Activated naive CD4-positive, alpha-beta T cell treated with anti-CD3 and anti-CD28 coated beads, Interleukin-2, amount 50 U/mL, for 72 hours (primary cell): Measurements from ENCODE around the gene TRIO. TPM values are rescaled to one million over a fixed set of nuclear protein-coding genes. Genes with fewer than 3 reads are reported as not detected.
A peak's percentile ranks its signal among the peaks of the same experiment; 100 is the strongest.
"Not testable (repeated sequence)": the region's sequence is repeated elsewhere in the genome, so short reads cannot be mapped to it uniquely, and the experiment has no call there.

ENCODE experiments used
- ATAC-seq, 2 donors: fragments of 150-1000 bp; cut with Tn5 transposase; 2 replicates each; pipeline ENCODE4 v1.10.0; 2021; ENCODE audit warnings: mild to moderate bottlenecking in 2 of 2, moderate library complexity in 2 of 2
- DNase-seq, 2 donors: peaks; one replicate each; pipeline ENCODE4 v3.0.0; 2021 to 2022; ENCODE audit warnings: low spot score in 2 of 2
- H3K27ac Mint-ChIP-seq, 2 donors: one replicate each; pipeline ENCODE4 v1.8.0; 2022; ENCODE audit warnings: mild to moderate bottlenecking in 2 of 2, mixed read lengths in 2 of 2
- H3K36me3 Mint-ChIP-seq, 2 donors: one replicate each; pipeline ENCODE4 v1.8.0; 2022; ENCODE audit warnings: mixed read lengths in 2 of 2
- H3K9me3 Mint-ChIP-seq, 2 donors: one replicate each; pipeline ENCODE4 v1.8.0; 2022; ENCODE audit warnings: mixed read lengths in 2 of 2
- total RNA-seq, 2 donors: library from RNA; stranded (reverse); gene quantifications; one replicate each; pipeline ENCODE4 v1.2.3, GENCODE V29; 2022

Gene TRIO
- 10 to 100 TPM; 13.3 to 18.2 TPM for total RNA-seq

GRCh38 chr5:14142827-14143545 is at the start of gene TRIO:
Gene TRIO, plus strand, starts transcription at chr5:14143342. Its CDS starts 384 bp downstream, at chr5:14143726.
- Mint-ChIP-seq H3K27ac (no peak within 1 kb of the TSS), H3K36me3 (peaks cover 0 to 4% of the 10 kb centered on the region in 2 donors), H3K9me3 (no peaks in the 10 kb centered on the region)
- ATAC-seq (peak; percentile 77 to 79), DNase-seq (peak; percentile 74 to 87)

- not testable (repeated sequence) for H3K9me3 Mint-ChIP-seq, ATAC-seq, H3K27ac Mint-ChIP-seq, DNase-seq, H3K36me3 Mint-ChIP-seq
These were observed 45.8 kb upstream of the TRIO start for GRCh38 chr5:14097380-14097779.

- H3K27ac Mint-ChIP-seq = no peak overlapping the region
- ATAC-seq (no peak), DNase-seq (no peak)
- peaks cover 0 to 2% of the 10 kb centered on the region in 2 donors for H3K9me3 Mint-ChIP-seq
- no peaks in the 10 kb centered on the region for H3K36me3 Mint-ChIP-seq
These were observed 45.1 kb upstream of the TRIO start for GRCh38 chr5:14097998-14098471.

- ATAC-seq (no peak), DNase-seq (no peak)
- Mint-ChIP-seq H3K27ac (no peak overlapping the region), H3K9me3 (peaks cover 0 to 10% of the 10 kb centered on the region in 2 donors), H3K36me3 (peaks cover 0 to 7% of the 10 kb centered on the region in 2 donors)
These were observed 42.9 kb upstream of the TRIO start for GRCh38 chr5:14100281-14100680.

- H3K9me3 Mint-ChIP-seq = peaks cover 0 to 10% of the 10 kb centered on the region in 2 donors
- H3K27ac Mint-ChIP-seq = no peak overlapping the region
- DNase-seq (no peak), ATAC-seq (no peak)
- peaks cover 0 to 7% of the 10 kb centered on the region in 2 donors for H3K36me3 Mint-ChIP-seq
These were observed 41.2 kb upstream of the TRIO start for GRCh38 chr5:14101922-14102321.

- no peak overlapping the region for H3K27ac Mint-ChIP-seq
These were observed 40.5 kb upstream of the TRIO start for GRCh38 chr5:14102666-14103065.

GRCh38 chr5:14105718-14106410 is 37.3 kb upstream of the TRIO start:
- Mint-ChIP-seq H3K9me3 (peaks cover 0 to 13% of the 10 kb centered on the region in 2 donors), H3K27ac (no peak overlapping the region), H3K36me3 (peaks cover 0 to 13% of the 10 kb centered on the region in 2 donors)
- ATAC-seq = no peak
- no peak for DNase-seq

More at GRCh38 chr5:14102666-14103065, 40.5 kb upstream of the TRIO start:
- Mint-ChIP-seq H3K9me3 (peaks cover 0 to 10% of the 10 kb centered on the region in 2 donors), H3K36me3 (peaks cover 0 to 7% of the 10 kb centered on the region in 2 donors)
- ATAC-seq (no peak), DNase-seq (no peak)

- Mint-ChIP-seq H3K36me3 (peaks cover 0 to 13% of the 10 kb centered on the region in 2 donors), H3K27ac (no peak overlapping the region), H3K9me3 (peaks cover 0 to 13% of the 10 kb centered on the region in 2 donors)
- DNase-seq = no peak
- ATAC-seq = no peak
These were observed 35.6 kb upstream of the TRIO start for GRCh38 chr5:14107536-14107935.

- Mint-ChIP-seq H3K27ac (peak overlapping the region in 1 of 2 donors; percentile 40), H3K36me3 (peaks cover 0 to 10% of the 10 kb centered on the region in 2 donors), H3K9me3 (peaks cover 0 to 8% of the 10 kb centered on the region in 2 donors)
- DNase-seq (peak in 1 of 2 donors; percentile 5), ATAC-seq (peak; percentile 45 to 60)
These were observed 34.8 kb upstream of the TRIO start for GRCh38 chr5:14108170-14108996.

- Mint-ChIP-seq H3K9me3 (peaks cover 0 to 4% of the 10 kb centered on the region in 2 donors), H3K36me3 (peaks cover 0 to 6% of the 10 kb centered on the region in 2 donors), H3K27ac (peak overlapping the region in 1 of 2 donors; percentile 40)
- ATAC-seq (peak; percentile 54 to 93), DNase-seq (peak in 1 of 2 donors; percentile 40)
These were observed 33.9 kb upstream of the TRIO start for GRCh38 chr5:14109041-14109747.

GRCh38 chr5:14109771-14110170 is 33.4 kb upstream of the TRIO start:
- peaks cover 0 to 4% of the 10 kb centered on the region in 2 donors for H3K9me3 Mint-ChIP-seq
- no peak for ATAC-seq

GRCh38 chr5:14110196-14110595 is 32.9 kb upstream of the TRIO start:
- Mint-ChIP-seq H3K9me3 (peaks cover 0 to 4% of the 10 kb centered on the region in 2 donors), H3K36me3 (peaks cover 0 to 6% of the 10 kb centered on the region in 2 donors), H3K27ac (no peak overlapping the region)
- ATAC-seq = no peak
- no peak for DNase-seq

More at GRCh38 chr5:14109771-14110170, 33.4 kb upstream of the TRIO start:
- Mint-ChIP-seq H3K36me3 (peaks cover 0 to 6% of the 10 kb centered on the region in 2 donors), H3K27ac (no peak overlapping the region)
- no peak for DNase-seq

- ATAC-seq = no peak
These were observed 32.5 kb upstream of the TRIO start for GRCh38 chr5:14110680-14111079.

GRCh38 chr5:14112998-14113652 is 30.0 kb upstream of the TRIO start:
- no peak overlapping the region for H3K27ac Mint-ChIP-seq
- ATAC-seq = no peak

More at GRCh38 chr5:14110680-14111079, 32.5 kb upstream of the TRIO start:
- Mint-ChIP-seq H3K36me3 (peaks cover 0 to 6% of the 10 kb centered on the region in 2 donors), H3K9me3 (peaks cover 0 to 4% of the 10 kb centered on the region in 2 donors), H3K27ac (no peak overlapping the region)
- no peak for DNase-seq

GRCh38 chr5:14114615-14115251 is 28.4 kb upstream of the TRIO start:
- DNase-seq (no peak), ATAC-seq (no peak)
- Mint-ChIP-seq H3K9me3 (no peaks in the 10 kb centered on the region), H3K36me3 (no peaks in the 10 kb centered on the region), H3K27ac (no peak overlapping the region)

More at GRCh38 chr5:14112998-14113652, 30.0 kb upstream of the TRIO start:
- Mint-ChIP-seq H3K36me3 (peaks cover 0 to 6% of the 10 kb centered on the region in 2 donors), H3K9me3 (peaks cover 0 to 4% of the 10 kb centered on the region in 2 donors)
- DNase-seq = no peak
